Brain microvascular endothelial cell (primary cell): ENCODE results near the gene KRTAP10-12.

Source experiments
- DNase-seq: peaks from one replicate; pipeline ENCODE4 v3.0.0-alpha.2; 2020
- H3K27ac ChIP-seq: fragments of 250-450 bp; sonication (Bioruptor Pico); 2 replicates; pipeline ENCODE4 v1.5.1; 2020; ENCODE audit warnings: mild to moderate bottlenecking, moderate library complexity
- H3K27me3 ChIP-seq: fragments of 250-450 bp; sonication (Bioruptor Pico); replicated peaks from 2 replicates; pipeline ENCODE4 v1.5.1; 2020; ENCODE audit warnings: mild to moderate bottlenecking
- H3K36me3 ChIP-seq: fragments of 250-450 bp; sonication (Bioruptor Pico); replicated peaks from 2 replicates; pipeline ENCODE4 v1.5.1; 2020; ENCODE audit warnings: mild to moderate bottlenecking
- H3K4me3 ChIP-seq: 2 replicates; pipeline ENCODE4 v1.5.1; 2011; ENCODE audit warnings: low read depth, mild to moderate bottlenecking, control low read depth, low read length, moderate library complexity
- in situ Hi-C: cut with HindIII; loops from 2 replicates; pipeline ENCODE4 v1.10.0; 2017; ENCODE audit warnings: low sequenced_read_pairs, low pct_ligation_motif_present
- TF ChIP-seq, protein P1 (sequence below): IDR thresholded peaks from 2 replicates; pipeline ENCODE4 v1.5.1; 2011; ENCODE audit warnings: low read depth, mild to moderate bottlenecking, moderate library complexity, low read length, control low read depth, inconsistent platforms; ENCODE audit errors: missing control alignments

KRTAP10-12 gene

DNA sequence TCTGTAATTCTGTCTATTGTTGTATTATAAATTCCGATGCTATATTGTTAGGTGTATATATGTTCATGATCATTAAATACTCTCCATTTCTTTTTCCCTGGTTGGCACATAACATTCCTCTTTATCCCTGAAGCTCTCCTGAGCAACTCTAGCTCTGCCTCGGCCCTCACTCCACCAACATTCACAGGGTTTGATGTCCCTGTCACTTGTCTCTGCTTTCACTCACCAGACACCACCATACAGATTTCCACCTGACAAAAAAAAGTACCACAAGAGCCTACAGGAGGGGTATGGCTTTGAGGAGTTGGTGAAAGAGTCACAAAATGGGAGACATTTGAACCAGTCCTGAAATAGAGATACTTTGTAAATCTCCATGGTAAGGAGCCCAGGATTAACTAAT lies 23.2 kb downstream of the KRTAP10-12 start:
- in situ Hi-C loops = no loop called here
- H3K27me3 ChIP-seq = peaks cover 48% of the 10 kb centered on the region
- H3K4me3 ChIP-seq = no peak overlapping the region
- no peaks in the 10 kb centered on the region for H3K36me3 ChIP-seq
- TF ChIP-seq, protein P1, sequence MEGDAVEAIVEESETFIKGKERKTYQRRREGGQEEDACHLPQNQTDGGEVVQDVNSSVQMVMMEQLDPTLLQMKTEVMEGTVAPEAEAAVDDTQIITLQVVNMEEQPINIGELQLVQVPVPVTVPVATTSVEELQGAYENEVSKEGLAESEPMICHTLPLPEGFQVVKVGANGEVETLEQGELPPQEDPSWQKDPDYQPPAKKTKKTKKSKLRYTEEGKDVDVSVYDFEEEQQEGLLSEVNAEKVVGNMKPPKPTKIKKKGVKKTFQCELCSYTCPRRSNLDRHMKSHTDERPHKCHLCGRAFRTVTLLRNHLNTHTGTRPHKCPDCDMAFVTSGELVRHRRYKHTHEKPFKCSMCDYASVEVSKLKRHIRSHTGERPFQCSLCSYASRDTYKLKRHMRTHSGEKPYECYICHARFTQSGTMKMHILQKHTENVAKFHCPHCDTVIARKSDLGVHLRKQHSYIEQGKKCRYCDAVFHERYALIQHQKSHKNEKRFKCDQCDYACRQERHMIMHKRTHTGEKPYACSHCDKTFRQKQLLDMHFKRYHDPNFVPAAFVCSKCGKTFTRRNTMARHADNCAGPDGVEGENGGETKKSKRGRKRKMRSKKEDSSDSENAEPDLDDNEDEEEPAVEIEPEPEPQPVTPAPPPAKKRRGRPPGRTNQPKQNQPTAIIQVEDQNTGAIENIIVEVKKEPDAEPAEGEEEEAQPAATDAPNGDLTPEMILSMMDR = no peak
- H3K27ac ChIP-seq = no peak overlapping the region
- no peak for DNase-seq

DNA sequence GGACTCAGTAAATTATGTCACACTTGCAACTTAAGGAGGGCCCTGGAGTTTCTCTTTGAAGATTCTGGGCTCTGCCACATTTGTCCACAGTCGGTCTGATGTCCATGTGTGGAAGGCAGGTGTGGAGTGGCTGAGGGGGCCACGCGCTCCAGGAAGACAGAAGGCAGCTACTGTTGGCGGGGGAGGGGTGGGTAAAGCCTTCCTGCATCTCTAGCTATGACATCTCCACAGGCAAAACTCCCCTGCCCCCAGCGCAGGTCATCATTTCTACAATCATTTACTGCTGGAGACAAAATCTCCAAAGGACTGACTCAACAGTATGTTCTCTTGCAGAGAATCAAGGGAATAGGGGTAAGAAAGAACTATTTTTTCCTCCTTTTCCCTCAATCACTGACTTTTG lies 25.8 kb downstream of the KRTAP10-12 start:
- no peak for DNase-seq
- no peak overlapping the region for H3K4me3 ChIP-seq
- no peak overlapping the region for H3K27ac ChIP-seq
- in situ Hi-C loops = no loop called here
- no peaks in the 10 kb centered on the region for H3K36me3 ChIP-seq
- H3K27me3 ChIP-seq = peaks cover 45% of the 10 kb centered on the region
- TF ChIP-seq, protein P1 = no peak

DNA sequence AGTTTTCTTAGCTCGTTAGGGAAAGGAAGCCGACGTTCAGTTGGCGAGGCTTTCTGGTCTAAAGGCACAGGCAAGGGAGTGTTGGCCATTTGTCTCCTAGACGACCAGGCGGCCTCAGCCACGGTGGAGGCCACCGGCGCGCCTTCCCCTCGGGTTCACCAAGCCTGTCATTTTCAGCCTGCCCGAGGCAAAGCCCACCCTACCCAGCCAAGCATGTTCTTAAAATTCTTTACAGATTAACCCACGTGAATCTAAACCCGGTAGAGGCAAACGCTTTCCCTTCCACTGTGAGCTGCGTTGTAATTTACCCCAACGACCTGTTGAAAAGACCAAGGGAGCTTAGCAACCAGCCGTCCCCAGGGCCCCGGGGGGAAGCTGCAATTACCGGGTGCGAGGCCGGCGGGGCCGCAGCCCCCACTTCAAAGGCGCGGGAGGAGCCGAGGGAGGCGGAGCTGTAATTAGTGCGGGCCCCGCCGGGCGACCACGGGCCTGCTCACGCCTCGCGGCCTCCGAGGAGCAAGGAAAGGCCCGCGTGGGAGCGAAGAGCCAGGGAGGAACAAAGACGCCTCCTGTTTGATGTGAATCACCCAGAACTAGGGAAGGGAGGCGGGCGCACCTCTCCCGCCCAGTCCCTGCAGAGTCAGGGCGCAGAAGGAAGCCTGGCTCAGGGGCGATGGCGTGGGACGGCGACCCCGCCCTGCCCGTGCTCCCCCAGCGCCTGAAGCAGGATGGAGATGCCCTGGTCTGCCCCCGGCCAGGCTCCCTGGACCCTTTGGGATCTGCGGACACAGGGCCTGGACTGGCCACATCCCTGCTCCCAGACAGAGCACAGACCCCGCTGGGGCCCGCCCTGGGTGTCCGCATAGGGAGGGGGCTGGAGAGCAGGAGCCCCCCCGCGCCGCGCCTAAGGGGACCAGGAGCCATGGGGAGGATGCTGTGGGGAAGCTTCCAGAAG lies 26.5 kb downstream of the KRTAP10-12 start:
- DNase-seq = no peak
- no peak overlapping the region for H3K27ac ChIP-seq
- in situ Hi-C loops = no loop called here

DNA sequence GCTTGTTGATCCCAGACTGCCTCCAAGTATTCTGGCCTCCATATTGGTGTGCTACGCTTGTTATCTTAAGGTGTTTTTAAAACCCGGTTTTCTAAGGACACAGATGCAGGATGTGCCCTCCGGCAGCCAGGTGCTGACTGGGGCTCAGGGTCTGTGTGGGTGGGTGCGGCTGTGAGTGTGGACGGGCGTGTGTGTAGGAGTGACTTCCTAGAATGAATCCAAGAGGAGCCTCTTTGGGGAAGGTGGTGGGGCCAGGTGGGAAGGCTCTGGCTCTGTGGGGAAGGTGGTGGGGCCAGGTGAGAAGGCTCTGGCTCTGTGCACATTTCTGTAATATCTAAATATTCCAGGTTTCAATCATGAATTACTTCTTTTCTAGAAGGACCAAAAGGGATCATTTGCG lies 27.2 kb downstream of the KRTAP10-12 start:
- TF ChIP-seq, protein P1 = no peak
- no peak for DNase-seq
- Histone ChIP-seq H3K36me3 (no peaks in the 10 kb centered on the region), H3K27ac (no peak overlapping the region), H3K27me3 (peaks cover 40% of the 10 kb centered on the region), H3K4me3 (no peak overlapping the region)
- in situ Hi-C loops = no loop called here

More for the DNA sequence above, 26.5 kb downstream of the KRTAP10-12 start:
- H3K36me3 ChIP-seq = no peaks in the 10 kb centered on the region
- H3K27me3 ChIP-seq = peaks cover 44% of the 10 kb centered on the region
- H3K4me3 ChIP-seq = no peak overlapping the region
- TF ChIP-seq, protein P1 = no peak

DNA sequence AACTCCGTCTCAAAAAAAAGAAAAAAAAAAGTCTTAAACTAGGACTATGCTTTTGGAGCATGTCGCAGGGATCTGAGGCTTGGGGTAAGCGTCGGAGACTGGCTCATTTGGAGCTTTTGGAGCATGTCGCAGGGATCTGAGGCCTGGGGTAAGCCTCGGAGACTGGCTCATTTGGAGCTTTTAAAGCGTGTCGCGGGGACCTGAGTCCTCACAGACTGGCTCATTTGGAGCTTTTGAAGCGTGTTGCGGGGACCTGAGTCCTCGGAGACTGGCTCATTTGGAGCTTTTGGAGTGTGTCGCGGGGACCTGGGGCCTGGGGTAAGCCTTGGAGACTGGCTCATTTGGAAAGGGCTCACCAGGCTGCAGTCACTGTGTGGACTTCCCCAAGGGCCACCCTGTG lies 28.0 kb downstream of the KRTAP10-12 start:
- Histone ChIP-seq H3K27me3 (peaks cover 37% of the 10 kb centered on the region), H3K27ac (no peak overlapping the region), H3K4me3 (no peak overlapping the region), H3K36me3 (no peaks in the 10 kb centered on the region)
- DNase-seq = no peak
- TF ChIP-seq, protein P1 = no peak
- in situ Hi-C loops = no loop called here
